SU-DHL-6 (cell line): ENCODE results near the gene MED8.
"Not testable (repeated sequence)": the region's sequence is repeated elsewhere in the genome, so short reads cannot be mapped to it uniquely, and the experiment has no call there.

ENCODE experiments used
- H2AFZ ChIP-seq: fragments of 200-600 bp; sonication (generic); 2 replicates; pipeline ENCODE4 v1.6.1; 2014; ENCODE audit warnings: low read depth, mild to moderate bottlenecking, moderate library complexity, mixed read lengths, antibody characterized with exemption, low read length; ENCODE audit not compliant: severe bottlenecking
- H3F3A ChIP-seq: fragments of 200-600 bp; shearing (Covaris generic); 2 replicates; pipeline ENCODE4 v1.6.0; 2016; ENCODE audit warnings: antibody characterized with exemption, mild to moderate bottlenecking; ENCODE audit not compliant: insufficient read depth
- H3K27ac ChIP-seq: fragments of 200-600 bp; sonication (generic); 2 replicates; pipeline ENCODE4 v1.5.1; 2016; ENCODE audit warnings: low read depth, mild to moderate bottlenecking, low read length, moderate library complexity, mixed read lengths
- H3K27me3 ChIP-seq: fragments of 200-600 bp; sonication (generic), shearing (Covaris generic); 2 replicates; pipeline ENCODE4 v1.6.0; 2014; ENCODE audit warnings: mild to moderate bottlenecking, low read length
- H3K36me3 ChIP-seq: fragments of 200-600 bp; sonication (generic); 2 replicates; pipeline ENCODE4 v1.6.1; 2014; ENCODE audit warnings: mild to moderate bottlenecking, low read length, mixed read lengths
- H3K4me2 ChIP-seq: fragments of 300-600, 200-600 bp; shearing (Covaris generic), sonication (generic); 2 replicates; pipeline ENCODE4 v1.6.0; 2014; ENCODE audit warnings: low read length, low read depth, mild to moderate bottlenecking; ENCODE audit not compliant: poor library complexity, severe bottlenecking
- H3K4me3 ChIP-seq: fragments of 200-600 bp; sonication (generic); 2 replicates; pipeline ENCODE4 v1.5.1; 2014; ENCODE audit warnings: antibody characterized with exemption, low read length, mild to moderate bottlenecking, mixed read lengths; ENCODE audit not compliant: insufficient read depth, poor library complexity, severe bottlenecking
- H3K79me2 ChIP-seq: fragments of 200-600 bp; sonication (generic); 2 replicates; pipeline ENCODE4 v1.6.1; 2014; ENCODE audit warnings: mild to moderate bottlenecking, low read length, moderate library complexity; ENCODE audit not compliant: insufficient read depth
- H3K9ac ChIP-seq: fragments of 200-600 bp; sonication (generic); 2 replicates; pipeline ENCODE4 v1.7.0; 2014; ENCODE audit warnings: mild to moderate bottlenecking, low read length
- H3K9me2 ChIP-seq: fragments of 200-600 bp; sonication (generic); replicated peaks from 2 replicates; pipeline ENCODE4 v1.6.1; 2014; ENCODE audit warnings: low read length; ENCODE audit not compliant: insufficient read depth
- H3K9me3 ChIP-seq: fragments of 200-600 bp; sonication (generic); 2 replicates; pipeline ENCODE4 v1.6.1; 2014; ENCODE audit warnings: low read length, mixed read lengths; ENCODE audit not compliant: insufficient read depth
- H4K20me1 ChIP-seq: fragments of 200-600 bp; sonication (generic); 2 replicates; pipeline ENCODE4 v1.6.1; 2014; ENCODE audit warnings: low read depth, mild to moderate bottlenecking, antibody characterized with exemption, low read length, moderate library complexity, mixed read lengths
- EZH2phosphoT487 ChIP-seq: fragments of 200-600 bp; sonication (generic), shearing (Covaris generic); conservative IDR thresholded peaks from 2 replicates; pipeline ENCODE4 v1.6.1; 2018; ENCODE audit warnings: mild to moderate bottlenecking, antibody characterized with exemption, low read length, moderate library complexity, mixed read lengths
- TF ChIP-seq, protein P1 (sequence below): fragments of 200-600 bp; sonication (generic); IDR thresholded peaks from one replicate; pipeline ENCODE4 v1.5.1; 2017; ENCODE audit warnings: antibody characterized with exemption, mild to moderate bottlenecking, low read length, moderate library complexity; ENCODE audit not compliant: insufficient read depth, poor library complexity, severe bottlenecking

The MED8 gene

DNA sequence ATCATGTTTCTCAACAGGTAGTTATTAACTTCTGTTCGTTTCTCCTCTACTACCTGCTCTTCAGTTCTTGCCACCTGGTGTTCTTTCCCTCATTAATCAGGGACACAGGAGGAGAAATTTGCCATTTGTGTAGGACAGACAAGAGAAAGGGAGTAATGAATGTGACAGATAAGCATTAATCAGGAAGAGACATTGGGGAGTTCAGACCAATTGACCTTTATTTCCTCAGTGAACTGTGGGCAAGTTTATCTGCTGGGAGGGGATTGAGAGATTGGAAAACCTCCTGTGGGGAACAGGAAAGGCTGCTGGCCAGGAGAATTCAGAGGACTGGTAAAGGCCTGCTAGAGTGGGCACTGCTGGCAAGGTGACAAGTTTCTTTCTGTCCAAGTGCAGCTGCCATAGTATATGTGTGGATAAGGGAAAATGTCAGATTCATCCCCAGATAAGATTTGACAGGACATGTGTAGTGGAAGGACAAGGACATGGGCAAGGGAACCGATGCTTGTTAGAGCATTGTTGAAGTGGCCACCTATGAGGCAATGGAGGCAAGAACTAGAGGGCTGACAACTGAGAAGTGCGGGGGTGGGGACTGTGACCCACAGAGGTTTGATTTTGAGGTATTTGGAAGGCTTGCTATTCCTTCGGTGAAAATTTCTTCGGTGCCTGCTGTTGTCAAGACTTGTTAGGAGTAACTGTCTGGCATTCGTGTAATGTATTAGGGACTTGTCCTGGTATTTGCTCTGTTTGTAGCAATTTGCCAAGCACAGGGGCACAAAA is 12.7 kb upstream of the MED8 start:
- no peak for TF ChIP-seq EZH2phosphoT487
- no peaks in the 10 kb centered on the region for H3K9me3 ChIP-seq
- no peak overlapping the region for H3K4me2 ChIP-seq
- H4K20me1 ChIP-seq = no peaks in the 10 kb centered on the region
- H3K36me3 ChIP-seq = no peaks in the 10 kb centered on the region
- H2AFZ ChIP-seq = no peak overlapping the region
- no peak overlapping the region for H3K27ac ChIP-seq
- H3F3A ChIP-seq = no peaks in the 10 kb centered on the region
- H3K4me3 ChIP-seq = no peak overlapping the region
- H3K9ac ChIP-seq = no peak overlapping the region
- H3K9me2 ChIP-seq = no peaks in the 10 kb centered on the region
- no peaks in the 10 kb centered on the region for H3K79me2 ChIP-seq
- no peaks in the 10 kb centered on the region for H3K27me3 ChIP-seq

DNA sequence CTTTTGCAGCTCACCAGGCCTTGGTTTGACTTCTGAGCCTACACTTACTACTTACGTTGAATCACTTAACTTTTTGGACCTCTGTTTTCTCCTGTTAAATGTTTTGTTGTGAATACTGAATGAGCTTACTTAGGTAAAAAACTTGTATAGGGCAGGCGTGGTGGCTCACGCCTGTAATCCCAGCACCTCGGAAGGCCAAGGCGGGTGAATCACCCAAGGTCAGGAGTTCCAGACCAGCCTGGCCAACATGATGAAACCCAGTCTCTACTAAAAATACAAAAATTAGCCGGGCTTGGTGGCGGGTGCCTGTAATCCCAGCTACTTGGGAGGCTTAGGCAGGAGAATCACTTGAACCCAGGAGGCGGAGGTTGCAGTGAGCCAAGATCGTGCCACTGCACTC is 10.8 kb upstream of the MED8 start:
- not testable (repeated sequence) for H3K27me3 ChIP-seq, H3K79me2 ChIP-seq, H3K4me2 ChIP-seq, H3K4me3 ChIP-seq, H3F3A ChIP-seq, H3K27ac ChIP-seq, H3K9me3 ChIP-seq, H4K20me1 ChIP-seq, H3K9me2 ChIP-seq, H3K9ac ChIP-seq, H2AFZ ChIP-seq, H3K36me3 ChIP-seq

DNA sequence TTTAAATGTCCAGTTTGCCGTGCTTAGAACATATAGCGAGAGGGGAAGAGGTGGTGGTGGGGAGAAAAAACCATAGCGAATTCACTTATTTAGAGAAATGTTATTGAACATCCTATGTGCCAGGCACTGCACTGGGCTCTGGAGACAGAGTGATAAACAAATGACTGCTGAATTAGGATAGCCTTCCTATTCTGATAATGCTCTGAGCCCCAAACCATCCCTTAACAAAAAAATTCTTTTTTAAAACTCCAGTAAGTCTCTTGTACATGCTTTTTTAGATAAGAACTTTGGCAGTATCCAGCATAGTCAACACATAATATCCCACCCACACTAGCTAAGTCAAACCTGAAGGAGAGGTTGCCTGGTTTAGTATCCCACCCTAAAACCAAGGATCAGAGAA is 8.6 kb upstream of the MED8 start:
- Histone ChIP-seq H4K20me1 (no peaks in the 10 kb centered on the region), H3K36me3 (no peaks in the 10 kb centered on the region), H2AFZ (no peak overlapping the region), H3K9me3 (no peaks in the 10 kb centered on the region), H3K27me3 (no peaks in the 10 kb centered on the region), H3K79me2 (no peaks in the 10 kb centered on the region), H3K4me3 (no peak overlapping the region), H3K4me2 (no peak overlapping the region), H3K9ac (no peak overlapping the region), H3K27ac (no peak overlapping the region), H3F3A (peaks cover 4% of the 10 kb centered on the region; the same call in 1 of the 2 replicates), H3K9me2 (no peaks in the 10 kb centered on the region)
- TF ChIP-seq, protein P1, sequence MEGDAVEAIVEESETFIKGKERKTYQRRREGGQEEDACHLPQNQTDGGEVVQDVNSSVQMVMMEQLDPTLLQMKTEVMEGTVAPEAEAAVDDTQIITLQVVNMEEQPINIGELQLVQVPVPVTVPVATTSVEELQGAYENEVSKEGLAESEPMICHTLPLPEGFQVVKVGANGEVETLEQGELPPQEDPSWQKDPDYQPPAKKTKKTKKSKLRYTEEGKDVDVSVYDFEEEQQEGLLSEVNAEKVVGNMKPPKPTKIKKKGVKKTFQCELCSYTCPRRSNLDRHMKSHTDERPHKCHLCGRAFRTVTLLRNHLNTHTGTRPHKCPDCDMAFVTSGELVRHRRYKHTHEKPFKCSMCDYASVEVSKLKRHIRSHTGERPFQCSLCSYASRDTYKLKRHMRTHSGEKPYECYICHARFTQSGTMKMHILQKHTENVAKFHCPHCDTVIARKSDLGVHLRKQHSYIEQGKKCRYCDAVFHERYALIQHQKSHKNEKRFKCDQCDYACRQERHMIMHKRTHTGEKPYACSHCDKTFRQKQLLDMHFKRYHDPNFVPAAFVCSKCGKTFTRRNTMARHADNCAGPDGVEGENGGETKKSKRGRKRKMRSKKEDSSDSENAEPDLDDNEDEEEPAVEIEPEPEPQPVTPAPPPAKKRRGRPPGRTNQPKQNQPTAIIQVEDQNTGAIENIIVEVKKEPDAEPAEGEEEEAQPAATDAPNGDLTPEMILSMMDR = no peak

DNA sequence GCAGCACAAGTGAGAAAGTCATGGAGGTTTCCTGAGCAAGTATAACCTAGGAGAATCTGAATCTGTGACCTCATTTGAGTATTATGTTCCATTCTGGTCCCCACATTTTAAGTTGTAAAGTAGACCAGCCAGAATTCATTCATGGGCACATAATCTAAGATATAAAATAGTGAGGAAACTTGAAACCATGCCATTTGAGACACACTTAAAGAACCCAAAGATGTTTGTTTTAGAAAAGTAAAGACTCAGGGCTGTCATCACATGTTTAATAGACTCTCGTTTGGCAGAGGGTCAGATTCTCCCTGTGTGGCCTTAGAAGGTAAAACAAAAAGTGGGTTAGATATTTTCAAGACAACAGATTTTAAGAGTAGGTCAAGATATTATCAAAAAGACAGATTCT is 6.5 kb upstream of the MED8 start:
- no peaks in the 10 kb centered on the region for H4K20me1 ChIP-seq
- no peaks in the 10 kb centered on the region for H3K9me2 ChIP-seq
- no peak overlapping the region for H3K27ac ChIP-seq
- H3K36me3 ChIP-seq = no peaks in the 10 kb centered on the region
- peaks cover 4% of the 10 kb centered on the region; the same call in 1 of the 2 replicates for H3F3A ChIP-seq
- no peak overlapping the region for H3K4me2 ChIP-seq
- H2AFZ ChIP-seq = no peak overlapping the region
- no peak overlapping the region for H3K4me3 ChIP-seq
- no peaks in the 10 kb centered on the region for H3K27me3 ChIP-seq
- H3K79me2 ChIP-seq = peaks cover 4% of the 10 kb centered on the region
- no peaks in the 10 kb centered on the region for H3K9me3 ChIP-seq
- no peak overlapping the region for H3K9ac ChIP-seq
- TF ChIP-seq, protein P1 = no peak
- no peak for TF ChIP-seq EZH2phosphoT487
